ENCODE measurements around the gene ATP6V1A.
"Not testable (repeated sequence)": the region's sequence is repeated elsewhere in the genome, so short reads cannot be mapped to it uniquely, and the experiment has no call there.

Gene ATP6V1A

DNA sequence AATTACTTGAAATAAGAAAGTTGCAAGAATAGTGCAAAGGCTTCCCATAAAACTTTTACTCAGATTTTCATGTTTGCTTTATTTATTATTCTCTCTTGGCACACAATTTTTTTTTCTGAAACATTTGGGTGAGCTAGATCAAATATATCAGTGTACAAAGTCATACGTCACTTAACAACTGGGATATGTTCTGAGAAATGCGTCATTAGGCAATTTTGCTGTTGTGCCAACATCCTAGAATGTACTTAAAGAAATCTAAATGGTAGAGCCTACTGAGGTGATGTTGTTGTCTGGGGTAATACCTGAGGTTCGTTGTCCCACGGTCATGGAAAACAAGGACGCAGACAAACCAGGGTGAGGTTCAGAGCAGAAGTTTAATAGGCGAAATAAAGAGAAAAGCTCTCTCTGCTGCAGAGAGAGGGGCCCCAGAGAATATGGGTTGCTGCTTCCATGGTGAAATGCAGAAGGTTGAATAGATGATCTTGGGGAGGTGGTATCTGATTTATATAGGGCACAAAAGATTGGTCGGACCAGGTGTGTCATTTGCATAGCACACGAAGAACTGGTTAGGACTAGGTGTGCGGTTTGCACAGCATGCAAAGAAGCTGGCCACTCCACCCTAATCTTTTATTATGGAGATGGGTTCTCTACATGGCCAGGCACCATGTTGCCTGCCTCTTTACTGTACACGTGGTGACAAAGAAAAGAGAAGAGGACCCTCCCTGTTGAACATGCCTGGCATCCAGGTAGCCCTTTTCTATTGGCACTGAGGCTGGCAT lies 82.9 kb downstream of the ATP6V1A start:
- DNase-seq: no peak

DNA sequence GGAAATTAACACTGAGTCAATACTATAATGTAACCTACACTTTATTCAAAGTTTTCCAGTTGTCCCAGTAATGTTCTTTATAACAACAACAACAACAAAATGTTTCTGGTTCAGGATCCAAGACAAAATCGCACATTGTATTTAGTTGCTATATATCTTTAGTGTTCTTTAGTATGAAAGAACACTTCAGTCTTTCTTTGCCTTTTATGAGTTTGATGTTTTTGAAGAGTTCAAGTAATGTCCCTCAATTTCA lies 84.2 kb downstream of the ATP6V1A start:
- DNase-seq: no peak

DNA sequence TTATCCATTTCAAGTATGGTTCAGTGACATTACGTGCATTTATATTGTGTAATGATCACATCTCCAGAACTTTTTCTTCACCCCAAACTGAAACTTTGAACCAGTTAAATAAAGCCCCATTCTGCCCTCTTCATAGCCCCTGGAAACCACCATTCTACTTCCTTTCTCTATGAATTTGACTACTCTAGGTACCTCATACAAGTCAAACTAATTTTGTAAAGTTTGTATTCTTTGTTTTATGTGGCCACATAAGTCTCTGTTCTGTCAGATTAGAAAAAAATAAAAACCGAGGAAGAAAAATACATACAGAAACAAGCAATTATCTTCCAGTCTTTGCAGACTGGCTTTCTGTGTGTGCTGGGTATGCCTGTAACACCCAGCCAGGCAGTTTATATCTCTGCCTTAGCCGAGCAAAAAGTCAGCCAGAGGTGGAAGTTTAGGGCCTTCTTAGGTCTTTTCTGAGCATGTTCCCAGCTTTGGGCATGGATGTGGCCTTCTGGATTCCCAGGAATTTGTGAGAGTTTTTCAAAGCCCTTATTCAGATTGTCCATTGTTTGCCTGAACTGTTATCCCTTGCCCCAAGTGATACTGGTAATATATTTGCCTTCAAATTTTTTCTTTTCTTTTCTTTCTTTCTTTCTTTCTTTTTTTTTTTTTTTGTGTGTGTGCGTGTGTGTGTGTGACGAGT lies 85.8 kb downstream of the ATP6V1A start:
- DNase-seq: no peak

DNA sequence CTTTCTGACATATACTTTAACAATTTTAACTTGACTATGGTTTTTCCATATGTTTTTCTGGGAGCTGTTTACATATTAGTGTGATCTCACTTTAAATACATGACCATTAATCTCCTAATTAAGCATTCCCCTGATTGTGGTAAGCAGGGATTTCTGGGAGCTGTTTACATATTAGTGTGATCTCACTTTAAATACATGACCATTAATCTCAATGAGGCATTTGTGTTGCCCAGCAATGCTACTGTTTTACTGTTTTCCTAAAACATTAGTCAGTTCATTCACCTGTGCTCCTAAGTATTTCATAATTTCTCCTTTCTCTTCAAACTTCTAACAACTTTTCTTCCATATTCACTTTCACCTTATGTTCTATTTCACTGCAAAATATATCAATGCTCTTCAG lies 88.1 kb downstream of the ATP6V1A start:
- DNase-seq: no peak

DNA sequence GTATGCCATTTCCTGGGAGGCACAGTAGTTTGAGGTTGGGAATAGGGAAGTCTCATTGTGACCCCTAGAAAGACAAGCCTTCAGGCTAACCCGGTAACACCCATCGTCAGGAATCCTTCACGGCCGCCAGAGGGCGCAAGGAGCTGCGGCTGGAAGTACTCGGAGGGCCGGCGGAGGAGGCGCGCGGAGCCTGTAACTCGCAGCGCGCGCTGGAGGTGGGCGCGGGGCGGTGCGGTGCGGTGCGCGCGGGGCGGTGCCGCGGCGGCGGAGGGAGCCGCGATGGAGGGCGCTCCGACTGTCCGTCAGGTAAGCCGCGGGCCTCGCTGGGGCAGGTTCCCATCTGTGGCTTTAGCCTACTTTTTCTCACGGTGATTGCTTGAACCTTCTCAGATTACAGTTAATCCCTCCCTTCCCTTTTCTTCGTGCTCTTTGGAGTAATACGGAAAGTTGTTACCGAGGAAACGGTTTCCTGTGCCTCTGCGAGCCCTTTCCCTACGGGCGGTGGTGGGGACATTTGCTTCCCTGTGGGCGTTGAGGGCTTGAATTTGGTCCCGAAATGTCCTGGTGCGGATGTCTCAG lies 91.9 kb downstream of the ATP6V1A start, which contains the start of gene GRAMD1C:
Gene GRAMD1C, plus strand, starts transcription at position 158 of the 579 bp plus-strand sequence. Its CDS starts 122 bp downstream, at position 280.
- DNase-seq: peak; percentile 74

DNA sequence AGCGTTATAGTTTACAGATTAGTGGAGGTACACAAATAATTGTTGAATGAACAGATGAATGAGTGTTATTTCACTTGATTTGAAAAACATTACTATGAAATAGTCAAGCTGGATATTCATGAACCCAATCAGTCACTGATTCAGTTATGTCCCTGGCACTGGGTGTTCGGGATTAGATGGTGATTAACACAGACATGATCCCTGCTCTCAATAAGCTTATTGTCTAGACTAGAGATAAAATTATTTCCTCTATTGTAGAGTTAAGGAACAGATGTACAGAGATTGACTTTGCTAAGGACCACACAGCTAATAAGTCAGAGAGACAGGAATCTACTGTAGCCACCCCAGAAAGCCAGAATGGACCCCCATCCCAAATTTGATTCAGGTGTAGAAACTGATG lies 92.7 kb downstream of the ATP6V1A start:
- no peak for DNase-seq

DNA sequence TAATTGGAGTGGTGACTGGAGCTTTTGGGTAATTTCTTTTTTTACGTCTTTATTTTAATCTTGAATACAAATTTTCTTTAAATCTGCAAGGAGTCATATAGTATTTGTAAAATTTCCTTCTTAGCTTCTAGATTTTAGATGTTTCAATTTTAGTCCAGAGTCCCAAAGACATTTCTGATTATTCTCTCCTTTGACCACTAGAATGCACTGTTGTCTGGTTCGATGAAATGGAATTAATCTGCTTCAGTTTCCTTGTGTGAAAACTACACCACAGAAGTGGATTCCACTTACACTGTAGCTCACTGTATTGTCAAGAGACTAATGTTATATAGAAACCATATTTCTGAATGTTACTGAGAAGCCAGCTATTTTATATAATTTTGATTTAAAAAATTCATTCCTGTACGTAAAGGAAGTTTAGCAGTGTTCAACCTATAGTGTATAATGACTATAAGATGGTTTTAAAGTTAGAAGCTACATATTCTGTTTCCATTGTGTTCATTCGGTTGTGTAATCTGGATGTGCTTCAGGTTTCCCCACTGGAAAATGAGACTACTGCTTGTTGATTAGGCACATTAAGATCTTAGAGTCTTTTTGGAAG lies 97.9 kb downstream of the ATP6V1A start:
- DNase-seq: no peak

DNA sequence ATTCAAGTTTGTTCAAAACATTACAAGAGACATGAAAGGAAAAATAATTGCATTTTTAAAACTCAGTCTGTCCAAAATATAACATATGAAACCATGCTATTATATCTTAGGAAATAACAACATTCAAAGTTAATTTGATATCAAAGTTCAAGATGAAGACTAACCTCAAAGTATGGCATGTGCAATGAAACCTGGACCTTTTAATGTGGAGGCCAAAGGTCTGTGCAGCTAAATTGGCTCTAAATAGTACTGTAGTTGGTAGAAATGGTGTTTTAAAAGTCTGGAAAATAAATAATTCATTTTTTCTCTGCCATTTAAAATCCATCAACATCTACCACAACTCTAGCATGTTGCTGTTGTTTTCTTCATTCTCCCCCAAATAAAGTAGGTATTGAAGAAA lies 100.4 kb downstream of the ATP6V1A start:
- no peak for DNase-seq

DNA sequence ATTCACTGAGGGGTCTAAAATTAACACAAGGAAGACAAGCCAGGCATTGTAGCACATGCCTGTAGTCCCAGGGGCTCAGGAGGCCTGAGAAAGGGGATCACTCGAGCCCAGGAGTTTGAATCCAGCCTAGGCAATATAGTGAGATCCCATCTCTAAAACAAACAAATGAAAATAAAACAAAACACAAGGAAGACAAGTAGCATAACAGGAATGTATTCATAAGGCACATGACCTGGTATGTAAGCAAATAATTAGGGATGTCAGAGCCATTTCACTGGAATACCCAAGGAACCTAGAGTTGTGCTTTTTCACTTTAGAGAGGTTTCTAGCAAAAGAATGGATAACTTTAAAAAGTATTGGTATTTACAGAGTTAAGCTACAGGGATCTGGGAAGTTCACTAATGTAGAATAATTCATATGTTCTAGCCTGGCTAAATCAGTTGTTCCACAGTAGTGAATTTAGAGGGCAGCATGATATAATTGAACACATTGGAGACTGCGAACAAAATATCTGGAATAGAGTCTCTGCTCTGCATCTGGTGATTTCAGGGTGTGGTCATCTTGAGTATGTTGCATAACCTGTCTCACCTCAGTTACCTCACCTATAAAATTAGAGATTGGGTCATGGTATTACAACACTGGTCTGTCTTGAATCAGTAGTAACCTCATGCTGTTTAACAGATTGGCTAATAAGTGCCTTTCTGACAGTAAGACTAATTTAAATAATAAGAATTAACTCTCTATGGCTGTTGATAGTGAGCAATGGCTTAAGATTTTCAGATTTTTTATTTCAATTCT lies 101.0 kb downstream of the ATP6V1A start:
- DNase-seq: no peak

DNA sequence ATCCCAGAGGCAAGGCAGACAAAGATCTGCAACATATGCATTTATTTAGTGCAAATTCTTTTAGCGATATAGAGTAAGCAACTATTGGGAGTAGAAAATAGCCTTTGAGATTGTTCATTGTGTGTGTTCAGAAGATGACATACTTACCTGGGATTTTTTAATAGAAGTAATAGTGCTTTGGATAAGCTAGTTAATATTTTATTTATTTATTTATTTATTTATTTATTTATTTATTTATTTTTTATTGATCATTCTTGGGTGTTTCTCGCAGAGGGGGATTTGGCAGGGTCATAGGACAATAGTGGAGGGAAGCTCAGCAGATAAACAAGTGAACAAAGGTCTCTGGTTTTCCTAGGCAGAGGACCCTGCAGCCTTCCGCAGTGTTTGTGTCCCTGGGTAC lies 102.2 kb downstream of the ATP6V1A start:
- not testable (repeated sequence) for DNase-seq

DNA sequence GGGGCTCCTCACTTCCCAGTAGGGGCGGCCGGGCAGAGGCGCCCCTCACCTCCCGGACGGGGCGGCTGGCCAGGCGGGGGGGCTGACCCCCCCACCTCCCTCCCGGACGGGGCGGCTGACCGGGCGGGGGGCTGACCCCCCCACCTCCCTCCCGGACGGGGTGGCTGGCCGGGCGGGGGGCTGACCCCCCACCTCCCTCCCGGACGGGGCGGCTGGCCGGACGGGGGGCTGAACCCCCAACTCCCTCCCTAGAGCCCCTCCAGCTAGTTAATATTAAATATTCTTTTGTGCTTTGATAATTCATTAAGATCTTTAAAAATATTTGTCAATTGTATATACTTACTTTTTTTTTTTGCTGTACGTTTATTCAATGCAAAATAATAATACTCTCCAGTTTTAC lies 103.0 kb downstream of the ATP6V1A start:
- DNase-seq: not testable (repeated sequence)

DNA sequence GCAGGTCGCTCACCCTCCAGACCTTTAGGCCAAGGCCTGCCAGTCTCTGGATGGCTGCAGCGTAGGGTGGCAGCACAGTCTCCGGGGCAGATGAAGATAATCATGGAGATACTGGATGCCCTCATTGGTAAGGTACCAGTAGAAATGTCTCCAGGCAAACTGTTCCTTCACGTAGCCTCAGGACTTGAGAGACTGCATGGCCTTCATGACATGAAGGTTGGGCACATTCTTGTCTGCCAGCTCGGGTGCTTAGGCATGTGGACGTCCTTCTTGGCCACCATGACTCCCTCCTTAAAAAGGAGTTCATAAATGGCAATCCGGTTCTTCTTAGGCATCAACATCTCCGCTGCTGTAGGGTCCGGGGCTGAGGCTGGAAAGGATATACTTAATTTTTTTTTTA lies 103.6 kb downstream of the ATP6V1A start:
- not testable (repeated sequence) for DNase-seq

DNA sequence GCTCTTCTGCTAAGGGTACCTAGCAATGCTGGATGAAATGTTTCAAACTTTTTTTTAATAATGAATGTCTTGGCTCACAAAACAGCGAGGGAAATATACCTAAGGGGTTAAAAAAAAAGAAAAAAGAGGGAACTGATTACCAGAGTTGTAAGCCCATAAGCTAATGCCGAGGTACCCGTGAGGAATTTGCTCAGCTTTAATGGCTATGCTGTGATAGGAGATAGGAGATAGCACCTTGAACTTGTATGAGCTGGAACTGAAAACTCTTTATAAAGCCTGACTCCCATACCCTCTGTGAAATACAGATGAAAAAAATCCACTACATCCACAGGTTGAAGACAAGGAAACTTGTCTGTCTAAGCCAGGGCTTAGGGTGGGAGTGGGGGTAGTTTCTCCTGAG lies 105.7 kb downstream of the ATP6V1A start:
- no peak for DNase-seq

All from NCI-H1417 treated with DMSO at 0.1 percent for 48 hours (cell line).